AG04450 (cell line): ENCODE data around the gene KAT14. TPM values are rescaled to one million over a fixed set of nuclear protein-coding genes. Genes with fewer than 3 reads are reported as not detected.
"Not testable (repeated sequence)": the region's sequence is repeated elsewhere in the genome, so short reads cannot be mapped to it uniquely, and the experiment has no call there.

Experiments used
- CTCF ChIA-PET: fragments of 300-600, 350-600 bp; formaldehyde crosslinking; extraction: SDS; loops from one replicate; lab custom pipeline; 2022; ENCODE audit warnings: antibody characterized with exemption, inconsistent platforms; lab: Charles Lee
- POLR2A ChIA-PET: fragments of 350-600 bp; formaldehyde crosslinking; extraction: SDS; loops from one replicate; lab custom pipeline; 2021; ENCODE audit warnings: antibody characterized with exemption, inconsistent platforms; lab: Yijun Ruan, JAX
- DNase-seq: peaks from one replicate; pipeline ENCODE4 v3.0.0-alpha.2; 2011; ENCODE audit warnings: low read depth, low spot score
- H3K27ac ChIP-seq: one replicate; pipeline ENCODE4 v1.5.1; 2012; ENCODE audit warnings: low read depth, low read length, control low read depth
- H3K27me3 ChIP-seq: one replicate; pipeline ENCODE4 v1.6.0; 2012; ENCODE audit warnings: low read length; ENCODE audit not compliant: control insufficient read depth, insufficient read depth
- H3K4me3 ChIP-seq: 2 replicates; pipeline ENCODE4 v1.5.1; 2011; ENCODE audit warnings: mild to moderate bottlenecking, low read depth, low read length, control low read depth
- H3K9me3 ChIP-seq: 2 replicates; pipeline ENCODE4 v1.5.1; 2012; ENCODE audit warnings: low read length; ENCODE audit not compliant: control insufficient read depth, insufficient read depth
- CTCF ChIP-seq: IDR thresholded peaks from 2 replicates; pipeline ENCODE4 v1.5.1; 2011; ENCODE audit warnings: low read depth, low read length, control low read depth, inconsistent platforms
- polyA plus RNA-seq: library from polyadenylated mRNA; depleted of rRNA; stranded (reverse); fragments of >200 nt; gene quantifications from 2 replicates; pipeline ENCODE4 v1.2.3, GENCODE V29; 2011

The KAT14 gene
- polyA plus RNA-seq, 1 experiment, result 12.2 TPM

- no peak for DNase-seq
- ChIA-PET CTCF (no interaction called here), POLR2A (interaction anchor here (0.6 to 0.7 kb wide), 2 partner anchors 100 to 118 kb away, joined by 3 read pairs; partner anchors contain the start of gene ZNF133)
- TF ChIP-seq CTCF, result no peak
- Histone ChIP-seq H3K4me3 (no peak overlapping the region), H3K9me3 (no peaks in the 10 kb centered on the region), H3K27me3 (no peaks in the 10 kb centered on the region), H3K27ac (no peak overlapping the region)
Observed at GRCh38 chr20:18188434-18188833, 50.8 kb downstream of the KAT14 start.

GRCh38 chr20:18190338-18191233 lies 52.9 kb downstream of the KAT14 start:
- Histone ChIP-seq H3K27ac (no peak overlapping the region), H3K4me3 (no peak overlapping the region), H3K27me3 (no peaks in the 10 kb centered on the region), H3K9me3 (no peaks in the 10 kb centered on the region)
- TF ChIP-seq CTCF, result no peak
- CTCF ChIA-PET, result interaction anchor here (0.5 kb wide), 1 partner anchor 188 kb away, joined by 4 read pairs; no protein-coding TSS in a partner anchor
- DNase-seq, result no peak
- POLR2A ChIA-PET, result no interaction called here

- Histone ChIP-seq H3K4me3 (no peak overlapping the region), H3K27me3 (no peaks in the 10 kb centered on the region), H3K27ac (no peak overlapping the region), H3K9me3 (no peaks in the 10 kb centered on the region)
- DNase-seq, result no peak
- ChIA-PET CTCF (interaction anchor here (0.5 to 0.6 kb wide), 2 partner anchors 189 to 270 kb away, joined by 3 to 4 read pairs; no protein-coding TSS in a partner anchor), POLR2A (no interaction called here)
- no peak for TF ChIP-seq CTCF
Observed at GRCh38 chr20:18191306-18191705, 53.6 kb downstream of the KAT14 start.

- DNase-seq, CTCF ChIA-PET, POLR2A ChIA-PET: not testable (repeated sequence)
Observed at GRCh38 chr20:18194461-18194860, 56.8 kb downstream of the KAT14 start.

GRCh38 chr20:18195931-18196330 lies 58.3 kb downstream of the KAT14 start:
- DNase-seq, result no peak
- no peak for TF ChIP-seq CTCF
- Histone ChIP-seq H3K27me3 (no peaks in the 10 kb centered on the region), H3K27ac (no peak overlapping the region), H3K9me3 (no peaks in the 10 kb centered on the region), H3K4me3 (no peak overlapping the region)
- CTCF ChIA-PET, result no interaction called here
- POLR2A ChIA-PET, result no interaction called here

More at GRCh38 chr20:18194461-18194860, 56.8 kb downstream of the KAT14 start:
- not testable (repeated sequence) for H3K27ac ChIP-seq, H3K27me3 ChIP-seq, H3K9me3 ChIP-seq, H3K4me3 ChIP-seq
